ENCODE data around the gene LTB. TPM values are rescaled to one million over a fixed set of nuclear protein-coding genes. Genes with fewer than 3 reads are reported as not detected.
A peak's percentile ranks its signal among the peaks of the same experiment; 100 is the strongest.

The LTB gene
- total and polyA plus RNA-seq, 9 of the 15 experiments (the other 6 are each of a cell fraction or from before 2014, with no cell fraction given), result 0.07 to 0.51 TPM; not detected in 7

- TF ChIP-seq NR2C2 (CRISPR knock-in tag; IDR thresholded peaks at IDR 0.05) (peak; percentile 83), NR2C2 (tag; IDR thresholded peaks at IDR 0.05) (no peak), GABPA (tag; conservative IDR thresholded peaks at IDR 0.05; ENCODE audit: low read depth) (no peak), ZBTB17 (CRISPR knock-in tag; IDR thresholded peaks at IDR 0.05) (no peak; the same call in none of the 2 replicates), NBN (IDR thresholded peaks at IDR 0.05; ENCODE audit: low read depth) (peak; percentile 73), MGA (IDR thresholded peaks at IDR 0.05) (peak; percentile 93), NEUROD1 (IDR thresholded peaks at IDR 0.05; ENCODE audit: borderline replicate concordance, low read depth, low read length, partially characterized antibody) (peak; percentile 50), SNAPC5 (CRISPR knock-in tag; IDR thresholded peaks at IDR 0.05) (no peak), HDAC8 (tag; IDR thresholded peaks at IDR 0.05) (no peak), MYC (IDR thresholded peaks at IDR 0.05; ENCODE audit: low read depth, low read length) (peak; percentile 90), MYC (CRISPR knock-in tag; IDR thresholded peaks at IDR 0.05; ENCODE audit: borderline replicate concordance, low read depth) (no peak), MEIS2 (IDR thresholded peaks at IDR 0.05; ENCODE audit: partially characterized antibody) (no peak), ZNF134 (CRISPR knock-in tag; conservative IDR thresholded peaks at IDR 0.05) (no peak)
Observed at GRCh38 chr6:31580807-31581433, 1.3 kb downstream of the LTB start (continued).

Measured in K562 (cell line).